T1000 (cell line): Measurements from ENCODE around the gene RNF141.

Source experiments
- DNase-seq: peaks from one replicate; lab custom pipeline; 2025; ENCODE audit warnings: mixed read lengths; lab: John Stamatoyannopoulos, UW

The RNF141 gene

GRCh38 chr11:10561043-10561818 is 20.2 kb upstream of the RNF141 start:
- no peak for DNase-seq

- DNase-seq: no peak
Observed at GRCh38 chr11:10558288-10558687, 17.3 kb upstream of the RNF141 start.

GRCh38 chr11:10556590-10556989 is 15.6 kb upstream of the RNF141 start:
- DNase-seq: no peak

GRCh38 chr11:10551845-10552352 is 10.9 kb upstream of the RNF141 start:
- DNase-seq: no peak

- no peak for DNase-seq
Observed at GRCh38 chr11:10551290-10551592, 10.3 kb upstream of the RNF141 start.

GRCh38 chr11:10550503-10551289 is 9.7 kb upstream of the RNF141 start:
- no peak for DNase-seq

GRCh38 chr11:10544491-10545465 is 3.8 kb upstream of the RNF141 start:
- DNase-seq: no peak

GRCh38 chr11:10543782-10544181 is 2.8 kb upstream of the RNF141 start:
- DNase-seq: no peak

- no peak for DNase-seq
Observed at GRCh38 chr11:10542776-10543175, 1.8 kb upstream of the RNF141 start.

GRCh38 chr11:10541561-10541930 is 559 bp upstream of the RNF141 start:
- DNase-seq: no peak

GRCh38 chr11:10540546-10540914 is 457 bp downstream of the RNF141 start:
- no peak for DNase-seq

GRCh38 chr11:10539339-10539738 is 1.6 kb downstream of the RNF141 start:
- no peak for DNase-seq

- DNase-seq: no peak
Observed at GRCh38 chr11:10538924-10539323, 2.1 kb downstream of the RNF141 start.

GRCh38 chr11:10537600-10537999 is 3.4 kb downstream of the RNF141 start:
- no peak for DNase-seq

GRCh38 chr11:10534316-10534715 is 6.7 kb downstream of the RNF141 start:
- no peak for DNase-seq

GRCh38 chr11:10533323-10533722 is 7.7 kb downstream of the RNF141 start:
- DNase-seq: no peak

GRCh38 chr11:10532526-10532925 is 8.5 kb downstream of the RNF141 start:
- no peak for DNase-seq

- DNase-seq: no peak
Observed at GRCh38 chr11:10529279-10529678, 11.7 kb downstream of the RNF141 start.

- no peak for DNase-seq
Observed at GRCh38 chr11:10528121-10528520, 12.9 kb downstream of the RNF141 start.

- DNase-seq: no peak
Observed at GRCh38 chr11:10526974-10527918, 13.7 kb downstream of the RNF141 start.

- DNase-seq: no peak
Observed at GRCh38 chr11:10524471-10524870, 16.5 kb downstream of the RNF141 start.
